Measurements from ENCODE around the gene SHISA8.
"Not testable (repeated sequence)": the region's sequence is repeated elsewhere in the genome, so short reads cannot be mapped to it uniquely, and the experiment has no call there.

Gene SHISA8

DNA sequence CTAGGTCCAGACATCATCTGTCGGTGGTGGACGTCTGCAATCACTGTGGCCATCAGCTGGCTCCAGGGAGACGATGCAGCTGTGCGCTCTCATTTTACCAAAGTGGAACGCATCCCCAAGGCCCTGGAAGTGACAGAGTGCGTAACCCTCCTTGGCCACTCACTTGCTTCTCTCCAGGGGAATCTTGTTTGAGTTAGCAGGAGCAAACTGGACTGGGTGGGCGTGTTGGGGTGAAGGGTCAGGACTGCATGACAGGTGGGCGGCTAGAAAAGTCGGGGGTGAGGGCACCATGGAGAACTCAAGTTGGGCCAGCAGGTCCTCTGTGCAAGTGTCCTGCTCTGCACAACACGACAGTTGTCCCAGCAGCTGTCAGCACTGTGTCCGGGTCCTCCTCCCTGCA is 16.2 kb downstream of the SHISA8 start:
- DNase-seq, result no peak

DNA sequence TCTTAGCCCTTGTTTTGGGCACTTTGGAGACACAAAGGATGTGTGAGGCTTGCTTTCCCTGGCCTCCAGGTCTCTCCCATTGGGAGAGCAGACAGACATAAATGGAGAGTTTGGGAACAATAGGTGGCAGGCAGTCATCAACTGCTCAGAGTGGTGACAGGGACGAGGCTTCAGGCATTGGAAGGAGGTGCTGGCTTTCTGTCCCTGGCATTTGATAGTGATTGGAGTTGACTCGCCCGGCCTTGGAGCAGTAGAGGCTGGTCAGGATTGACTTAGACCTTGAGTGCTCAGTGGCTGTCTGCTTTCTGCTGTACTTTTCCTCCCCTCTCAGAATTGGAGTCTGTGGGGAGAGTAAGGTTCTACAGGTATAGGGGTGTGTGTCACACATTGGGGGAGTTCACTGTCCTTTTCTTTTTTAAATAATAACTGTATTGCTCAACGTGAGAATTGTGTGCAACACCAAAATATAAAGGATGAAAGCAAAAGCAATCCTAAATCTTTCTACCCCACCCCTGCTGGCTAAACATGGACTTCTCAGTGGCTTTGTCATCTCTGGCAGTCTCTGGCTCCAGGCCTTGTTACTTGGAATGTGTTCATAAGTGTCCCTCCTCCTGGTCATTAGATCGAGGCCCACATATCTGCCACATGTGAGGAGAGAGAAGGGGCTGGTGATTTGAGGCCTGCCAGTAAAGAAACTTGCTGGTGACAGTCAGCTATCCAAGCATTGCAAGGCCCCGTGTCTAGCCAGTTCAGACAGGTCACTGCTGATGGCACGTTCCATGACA is 21.1 kb downstream of the SHISA8 start:
- DNase-seq, result no peak

DNA sequence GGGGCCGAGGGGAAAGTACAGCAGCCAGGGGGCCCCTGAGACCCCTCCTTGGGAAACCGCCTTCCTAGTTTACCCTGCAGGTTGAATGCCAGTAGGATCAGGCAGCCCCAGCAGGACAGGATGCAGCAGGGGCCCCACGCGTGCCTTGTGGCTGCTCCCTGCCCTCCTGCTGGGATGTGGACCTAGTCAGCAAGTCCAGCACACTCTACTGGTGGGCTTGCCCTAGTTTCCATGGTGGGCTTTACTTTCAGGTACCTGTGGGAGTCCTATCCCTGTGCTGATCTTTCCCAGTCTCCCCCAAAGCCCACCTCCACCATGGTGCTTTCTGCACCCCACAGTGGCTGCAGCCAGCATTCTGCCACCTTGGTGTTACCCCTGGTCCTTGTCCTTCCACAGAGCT is 22.2 kb downstream of the SHISA8 start:
- no peak for DNase-seq

DNA sequence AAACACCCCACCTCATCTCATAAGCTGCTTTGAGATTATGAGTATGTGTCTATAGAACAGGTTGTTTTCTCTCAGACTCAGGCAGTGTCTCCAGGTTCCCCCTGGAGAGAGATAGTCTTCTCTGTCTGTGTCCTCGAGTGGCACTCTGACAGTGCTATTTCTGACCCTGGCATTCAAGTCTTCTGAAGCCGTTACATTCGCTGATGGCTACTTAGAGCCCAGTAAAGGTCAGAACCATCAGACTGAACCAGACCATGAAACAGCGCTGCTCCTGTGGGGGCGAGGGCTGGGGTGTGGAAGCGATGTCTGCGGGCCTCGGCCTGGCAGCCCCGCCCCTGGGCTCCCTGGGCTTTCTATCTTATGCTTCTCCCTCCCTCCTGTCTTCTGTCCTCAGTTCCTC is 23.5 kb downstream of the SHISA8 start:
- no peak for DNase-seq

DNA sequence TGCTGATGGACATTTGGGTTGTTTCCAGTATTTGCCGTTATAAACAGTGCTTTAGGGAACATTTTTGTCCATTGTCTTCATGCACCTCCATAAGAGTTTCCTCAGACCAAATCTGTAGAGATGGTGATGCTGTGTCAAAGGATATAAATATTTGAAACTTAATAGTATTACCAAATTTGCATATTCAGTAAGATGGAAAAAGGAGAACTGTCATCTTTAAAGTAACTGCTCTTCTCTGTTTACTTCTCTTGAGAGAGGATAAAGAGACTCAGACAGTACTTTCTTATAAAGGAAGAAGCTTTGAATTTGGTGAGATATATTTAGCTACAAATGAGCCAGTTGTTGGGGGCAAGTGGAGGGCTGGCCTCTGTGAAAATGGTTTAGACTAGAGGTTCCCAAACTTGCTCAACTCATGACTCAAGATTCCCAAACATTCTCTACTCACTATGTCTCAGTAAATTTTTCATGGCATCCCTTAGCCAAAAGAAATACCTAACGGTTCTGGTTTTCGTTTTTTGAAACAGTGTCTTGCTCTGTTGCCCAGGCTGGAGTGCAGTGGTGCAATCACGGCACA is 26.2 kb downstream of the SHISA8 start:
- DNase-seq, result no peak

DNA sequence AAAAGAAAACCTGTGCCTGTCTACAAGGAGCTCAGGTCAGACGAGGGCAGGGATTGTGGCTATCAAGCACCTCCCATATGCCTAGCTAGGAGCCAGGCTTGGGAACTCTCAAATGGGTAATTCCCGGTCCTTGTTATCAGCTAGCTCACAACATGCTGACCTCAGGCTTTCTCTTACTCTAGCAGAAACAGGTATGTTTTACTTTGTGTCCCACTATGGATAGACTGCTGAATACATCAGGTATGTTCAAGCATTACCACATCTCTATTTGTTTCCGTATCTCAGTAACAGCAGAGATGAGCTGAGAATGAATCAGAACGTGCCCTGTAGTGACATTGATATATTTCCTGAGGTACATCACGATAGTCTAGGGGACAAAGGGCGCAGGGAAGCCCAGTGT is 29.4 kb downstream of the SHISA8 start:
- no peak for DNase-seq

DNA sequence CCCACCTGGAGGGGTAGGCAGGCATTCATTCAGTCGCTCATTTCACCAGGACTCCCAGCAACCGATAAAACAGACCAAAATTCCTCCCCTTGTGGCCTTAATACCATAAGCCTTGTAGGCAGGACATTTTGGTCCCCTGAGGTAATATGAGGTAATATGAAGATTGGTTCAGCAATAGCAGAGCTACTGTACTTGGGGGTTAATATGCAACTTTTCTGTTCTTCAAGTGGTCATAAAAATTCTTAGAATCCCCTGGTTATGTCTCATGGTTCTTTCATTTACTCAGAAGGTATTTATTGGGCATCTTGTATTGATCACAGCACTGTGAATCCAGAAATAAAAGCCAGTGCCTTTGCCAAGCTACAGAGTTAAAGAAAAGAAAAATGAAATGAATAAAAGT is 29.8 kb downstream of the SHISA8 start:
- DNase-seq, result no peak

DNA sequence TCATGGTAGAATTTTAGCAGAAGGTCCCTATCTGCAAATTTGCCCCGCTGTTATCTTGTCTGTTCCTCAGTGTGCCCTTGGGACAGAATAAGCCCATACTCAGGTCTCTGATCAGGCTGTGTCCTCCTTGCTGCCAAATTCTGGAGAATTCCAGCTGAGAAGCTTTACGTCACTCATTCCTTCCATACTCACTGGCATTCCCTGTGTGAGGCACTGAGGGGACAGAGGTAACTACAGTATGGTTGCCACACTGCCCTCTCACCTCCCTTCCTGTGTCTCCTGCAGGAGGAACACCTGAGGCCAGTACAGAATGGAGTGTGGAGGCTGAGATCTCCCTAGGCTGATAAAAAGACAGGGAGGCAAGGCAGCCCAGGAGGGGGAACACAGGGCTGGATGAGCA is 31.5 kb downstream of the SHISA8 start:
- no peak for DNase-seq

DNA sequence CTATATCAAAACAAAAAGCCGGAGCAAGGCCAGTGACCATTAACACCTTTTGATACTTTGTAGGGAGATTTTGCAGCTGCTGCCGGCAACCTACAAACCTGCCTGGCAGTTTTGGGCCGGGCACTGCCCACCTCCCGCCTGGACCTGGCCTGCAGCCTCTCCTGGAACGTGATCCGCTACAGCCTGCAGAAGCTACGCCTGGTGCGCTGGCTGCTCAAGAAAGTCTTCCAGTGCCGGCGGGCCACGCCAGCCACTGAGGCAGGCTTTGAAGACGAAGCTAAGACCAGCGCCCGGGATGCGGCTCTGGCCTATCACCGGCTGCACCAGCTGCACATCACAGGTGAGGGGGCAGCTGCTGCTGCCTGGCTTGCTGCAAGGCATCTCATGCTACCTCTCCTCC is 34.2 kb downstream of the SHISA8 start:
- no peak for DNase-seq

DNA sequence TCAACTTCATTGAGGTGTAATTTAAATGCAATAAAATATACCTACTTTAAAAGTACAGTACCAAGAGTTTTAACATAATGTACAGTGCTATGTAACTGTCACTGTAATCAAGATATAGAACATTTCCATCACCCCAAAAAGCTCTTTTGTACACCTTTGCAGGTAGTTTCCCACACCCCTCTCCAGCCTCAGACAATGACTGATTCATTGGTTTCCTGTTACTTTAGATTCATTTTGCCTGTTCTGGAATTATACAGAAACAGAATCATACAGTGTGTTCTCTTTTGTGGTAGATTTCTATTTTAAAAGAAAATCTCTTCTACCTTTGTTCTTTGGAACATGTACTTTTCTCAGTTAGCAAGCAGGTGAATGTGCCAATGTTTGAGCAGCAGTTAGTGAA is 38.2 kb downstream of the SHISA8 start:
- no peak for DNase-seq

DNA sequence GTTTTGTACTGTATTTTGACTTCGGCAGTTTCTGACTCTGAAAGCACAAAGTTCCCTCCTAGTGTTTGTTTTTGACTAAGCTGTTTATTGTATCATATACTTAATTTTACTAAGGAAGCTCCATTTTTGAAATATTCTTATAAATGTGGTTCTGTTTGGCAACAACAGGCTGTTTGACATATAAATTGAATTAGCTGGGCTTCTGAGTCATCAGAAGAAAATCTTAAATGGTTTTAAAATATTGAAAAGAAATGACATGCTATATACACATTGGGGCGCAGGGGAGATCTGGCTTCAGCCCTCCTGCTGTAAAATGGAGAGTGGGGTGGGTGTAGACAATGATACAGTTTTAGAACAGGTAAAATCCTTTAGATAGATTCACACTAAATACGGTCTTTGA is 38.6 kb downstream of the SHISA8 start:
- DNase-seq, result no peak

DNA sequence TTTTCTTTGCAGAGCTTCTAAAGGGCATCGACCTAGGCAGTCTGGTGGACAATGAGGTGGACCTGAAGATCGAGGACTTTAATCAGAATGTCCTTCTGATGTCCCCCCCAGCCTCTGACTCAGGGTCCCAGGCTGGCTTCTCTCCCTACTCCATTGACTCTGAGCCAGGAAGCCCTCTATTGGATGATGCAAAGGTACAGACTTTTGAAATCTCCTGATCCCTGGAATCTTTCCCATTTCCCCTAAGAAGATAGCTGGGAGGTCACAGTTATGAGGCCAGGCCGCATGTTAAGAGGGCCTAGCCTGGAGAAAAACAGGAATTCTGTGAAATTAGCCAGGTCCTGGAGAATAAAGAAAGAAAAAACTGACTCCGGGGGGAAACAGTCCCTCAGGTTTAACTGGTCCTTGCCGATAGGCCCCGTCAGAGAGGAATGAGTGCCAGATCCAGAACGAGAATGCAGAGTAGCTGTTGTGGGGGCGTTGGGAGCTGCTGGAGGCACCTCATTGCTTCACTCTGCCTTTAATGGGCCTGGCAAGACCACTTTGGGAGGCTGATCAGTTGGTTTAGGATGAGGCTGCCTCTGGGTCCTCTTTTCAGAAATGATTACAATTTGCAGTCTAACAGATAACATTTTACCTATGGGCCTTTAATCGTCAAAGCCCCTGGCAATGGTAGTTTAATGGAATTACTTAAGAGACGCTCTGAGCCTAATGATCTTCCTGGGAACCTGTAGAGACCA is 39.2 kb downstream of the SHISA8 start:
- no peak for DNase-seq

DNA sequence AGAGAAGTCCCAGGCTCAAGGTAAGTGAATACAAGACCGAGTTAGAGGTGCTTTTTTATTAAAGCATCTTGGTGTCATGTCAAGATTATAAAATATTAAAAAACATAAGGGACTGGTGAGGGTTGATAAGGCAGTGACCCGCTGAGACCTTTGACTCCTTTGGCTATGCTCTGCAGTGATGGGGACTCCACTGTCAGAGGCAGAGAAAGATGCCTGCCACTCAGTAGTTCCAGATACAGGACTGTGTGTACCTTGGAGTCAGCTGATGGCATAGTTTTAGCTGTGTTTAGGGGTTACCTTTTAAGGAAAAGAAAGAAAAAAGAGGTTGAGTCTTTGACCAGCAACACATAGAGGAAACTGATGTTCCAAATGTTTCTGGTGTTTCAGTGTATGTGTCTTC is 40.8 kb downstream of the SHISA8 start:
- DNase-seq, result no peak

DNA sequence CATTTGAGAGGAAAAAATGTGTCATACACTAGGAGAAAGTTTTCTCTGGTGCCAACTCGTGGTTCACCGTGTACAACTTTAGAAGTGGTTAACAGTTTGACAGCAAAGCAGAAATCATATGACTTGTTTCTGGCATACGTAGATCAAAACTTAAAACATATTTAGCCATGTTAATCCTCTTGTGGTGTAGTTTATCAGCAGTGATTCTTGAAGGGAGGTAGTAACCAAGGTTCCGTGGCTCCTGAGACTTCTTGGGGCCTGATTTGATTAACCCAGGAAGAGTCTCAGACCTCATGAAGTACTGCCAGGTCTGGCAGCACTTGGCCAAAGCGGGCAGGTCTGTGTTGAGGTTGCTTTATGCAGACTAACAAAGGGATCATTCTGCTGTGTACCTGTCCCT is 41.5 kb downstream of the SHISA8 start:
- DNase-seq, result no peak

DNA sequence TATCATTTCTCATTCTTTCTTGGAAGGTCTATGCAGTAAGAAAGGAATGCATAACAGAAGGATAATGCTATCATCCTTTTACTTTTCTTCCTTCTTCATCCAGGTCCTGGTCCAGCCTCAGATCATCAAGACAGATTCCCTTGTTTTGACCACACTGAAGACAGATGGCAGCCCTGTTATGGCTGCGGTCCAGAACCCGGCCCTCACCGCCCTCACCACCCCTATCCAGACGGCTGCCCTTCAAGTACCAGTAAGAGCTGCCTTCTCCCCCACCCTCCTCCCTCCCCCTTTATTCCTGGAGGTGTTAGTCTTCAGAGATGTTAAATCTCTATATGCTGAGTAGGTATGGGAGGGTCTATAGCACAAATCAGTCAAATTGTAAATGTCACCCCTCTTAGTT is 44.1 kb downstream of the SHISA8 start:
- DNase-seq, result no peak

DNA sequence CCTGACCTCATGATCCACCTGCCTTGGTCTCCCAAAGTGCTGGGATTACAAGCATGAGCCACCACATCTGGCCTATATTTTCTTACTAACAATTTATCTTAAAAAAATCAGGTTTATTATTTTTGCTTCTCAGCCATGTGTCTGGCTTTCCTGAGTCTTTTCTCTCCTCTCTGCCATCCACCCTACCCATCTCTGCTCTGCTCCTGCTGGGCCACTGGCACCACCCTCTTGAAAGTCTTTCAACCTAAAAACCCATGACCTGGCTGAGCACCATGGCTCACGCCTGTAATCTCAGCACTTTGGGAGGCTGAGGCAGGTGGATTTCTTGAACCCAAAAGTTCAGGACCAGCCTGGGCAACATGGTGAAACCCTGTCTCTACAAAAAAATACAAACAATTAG is 44.8 kb downstream of the SHISA8 start:
- DNase-seq, result not testable (repeated sequence)

DNA sequence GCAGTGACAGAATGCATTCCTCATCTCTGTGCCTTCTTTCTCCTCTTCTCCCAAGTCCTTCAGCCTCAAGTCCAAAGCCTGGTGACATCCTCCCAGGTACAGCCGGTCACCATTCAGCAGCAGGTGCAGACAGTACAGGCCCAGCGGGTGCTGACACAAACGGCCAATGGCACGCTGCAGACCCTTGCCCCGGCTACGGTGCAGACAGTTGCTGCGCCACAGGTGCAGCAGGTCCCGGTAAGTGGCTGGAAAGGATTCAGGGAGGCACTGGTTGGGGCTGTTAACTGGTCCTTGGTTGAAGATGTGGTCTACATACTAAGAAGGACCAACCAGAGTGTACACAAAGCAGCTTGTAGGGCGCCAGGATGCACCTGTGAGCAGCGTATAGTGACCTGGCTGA is 46.3 kb downstream of the SHISA8 start:
- DNase-seq, result no peak

DNA sequence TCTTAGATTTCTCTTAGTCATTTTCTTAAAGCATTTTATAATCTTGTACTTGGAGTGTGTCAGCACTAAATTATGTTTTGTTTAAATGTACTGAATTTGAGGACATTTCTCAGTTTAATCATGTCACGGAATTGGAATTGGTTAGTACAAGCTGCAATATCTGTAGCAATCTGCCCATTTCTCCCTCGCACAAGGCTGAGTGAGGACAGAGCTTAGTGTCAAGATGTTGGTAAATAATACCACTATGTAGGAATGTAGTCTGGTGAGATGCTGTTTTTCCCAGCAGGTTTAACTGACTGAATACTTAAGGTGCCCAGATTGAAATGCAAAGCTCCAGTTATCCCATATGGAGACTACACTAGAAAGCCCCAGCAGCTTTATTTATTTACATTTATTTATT is 51.4 kb downstream of the SHISA8 start:
- no peak for DNase-seq

DNA sequence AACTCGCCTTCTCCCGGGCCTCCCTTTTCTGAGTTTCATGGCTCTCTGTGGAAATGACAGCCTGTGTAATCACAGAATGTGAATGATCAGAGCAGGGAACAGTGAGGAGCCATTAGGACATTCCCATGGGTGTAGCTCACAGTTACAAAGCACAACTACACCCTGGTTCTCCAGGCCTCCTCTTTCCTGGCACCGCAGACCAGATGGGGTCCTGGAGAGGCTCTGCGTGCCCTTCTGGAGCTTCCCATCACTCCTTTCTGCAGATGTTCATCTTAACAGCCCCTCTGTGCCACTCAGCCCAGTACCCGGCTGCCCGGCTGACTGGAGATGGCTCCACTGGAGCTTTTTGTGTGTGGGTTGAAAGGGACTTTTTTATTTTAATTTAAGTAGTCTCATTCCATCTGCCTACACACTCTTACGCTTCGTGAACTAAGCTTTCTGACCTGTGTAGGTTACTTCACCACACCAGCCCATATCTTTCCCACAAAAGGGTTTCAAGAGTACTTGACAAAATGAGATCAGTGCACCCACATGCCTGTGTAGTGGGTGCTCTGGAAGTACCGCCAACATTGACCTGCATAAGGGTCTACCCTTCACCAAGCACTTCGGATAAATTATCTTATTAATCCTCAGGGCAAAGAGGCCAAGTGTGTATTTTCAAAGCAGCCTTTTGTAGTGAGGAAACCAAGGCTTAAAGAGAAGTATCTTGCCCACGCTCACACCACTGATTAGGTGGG is 52.2 kb downstream of the SHISA8 start:
- peak; percentile 52 for DNase-seq

DNA sequence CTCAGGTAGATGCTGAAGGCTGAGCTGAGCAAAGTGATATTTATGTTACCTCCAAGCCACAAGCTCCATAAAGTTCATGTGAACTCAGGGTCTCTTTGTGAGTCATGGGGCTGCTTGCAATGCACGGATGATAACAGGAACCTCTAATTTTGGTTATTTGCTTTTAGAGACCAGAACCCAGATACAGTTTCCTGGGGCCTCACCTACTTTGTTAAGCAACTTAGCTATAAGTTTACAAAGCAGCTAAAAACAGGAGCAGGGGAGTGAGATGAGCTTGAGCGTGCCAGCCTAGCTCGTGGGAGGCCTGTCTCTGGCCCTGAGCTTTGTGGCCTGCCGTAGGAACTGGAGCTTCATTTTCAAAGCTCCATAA is 52.7 kb downstream of the SHISA8 start:
- DNase-seq, result no peak

Measured in NCI-H2171 (cell line).